HepG2 (cell line): ENCODE results near the gene ZDHHC11. TPM values are rescaled to one million over a fixed set of nuclear protein-coding genes. Genes with fewer than 3 reads are reported as not detected.

ENCODE experiments used
- BATF2 ChIP-seq: sonication (generic); formaldehyde crosslinking; IDR thresholded peaks from 2 replicates; pipeline ENCODE4 v1.8.0; 2022; ENCODE audit warnings: mild to moderate bottlenecking, missing genetic modification reagents, moderate library complexity
- BCL6 ChIP-seq: IDR thresholded peaks from 2 replicates; pipeline ENCODE4 v1.6.1; 2016; ENCODE audit warnings: missing genetic modification reagents, missing compliant biosample characterization
- BORCS8-MEF2B ChIP-seq: sonication (generic); formaldehyde crosslinking; IDR thresholded peaks from 2 replicates; pipeline ENCODE4 v1.8.0; 2022; ENCODE audit warnings: mild to moderate bottlenecking, missing genetic modification reagents
- BRD4 ChIP-seq: sonication (generic); formaldehyde crosslinking; IDR thresholded peaks from 2 replicates; pipeline ENCODE4 v1.4.0; 2020; ENCODE audit warnings: missing genetic modification reagents
- ETV5 ChIP-seq: IDR thresholded peaks from 2 replicates; pipeline ENCODE4 v1.6.1; 2018; ENCODE audit warnings: missing biosample characterization, missing genetic modification reagents, inconsistent platforms, borderline replicate concordance
- FOXA1 ChIP-seq, 2 experiments: fragments of 450-650 bp in 1 of 2; sonication (generic) in 1 of 2; formaldehyde crosslinking in 1 of 2; IDR thresholded peaks; 2 replicates each; pipeline versions ENCODE4 v1.4.0 to v1.6.1; 2016 to 2020; ENCODE audit warnings: missing genetic modification reagents in 1 of 2
- HCFC1 ChIP-seq: fragments of 150-350 bp; IDR thresholded peaks from 2 replicates; pipeline ENCODE4 v1.6.1; 2014; ENCODE audit warnings: low read depth, low read length
- HES4 ChIP-seq: sonication (generic); formaldehyde crosslinking; IDR thresholded peaks from 2 replicates; pipeline ENCODE4 v1.9.0; 2021; ENCODE audit warnings: mild to moderate bottlenecking, missing genetic modification reagents, borderline replicate concordance
- HNRNPL ChIP-seq: fragments of 200-400 bp; formaldehyde crosslinking; IDR thresholded peaks from 2 replicates; pipeline ENCODE4 v1.6.1; 2017; ENCODE audit warnings: mild to moderate bottlenecking, low read depth, low read length
- KMT2B ChIP-seq: IDR thresholded peaks from 2 replicates; pipeline ENCODE4 v1.6.1; 2016; ENCODE audit warnings: missing genetic modification reagents, missing compliant biosample characterization
- MED13 ChIP-seq: sonication (generic); formaldehyde crosslinking; IDR thresholded peaks from 2 replicates; pipeline ENCODE4 v1.5.0; 2020; ENCODE audit warnings: missing genetic modification reagents
- MZF1 ChIP-seq: sonication (generic); formaldehyde crosslinking; IDR thresholded peaks from 2 replicates; pipeline ENCODE4 v1.8.1; 2023; ENCODE audit warnings: mild to moderate bottlenecking, missing genetic modification reagents, borderline replicate concordance
- NR2F1 ChIP-seq, 2 experiments: fragments of 450-650 bp in 1 of 2; formaldehyde crosslinking in 1 of 2; IDR thresholded peaks; 2 replicates each; pipeline versions ENCODE4 v1.5.0 to v1.6.1; 2016 to 2020; ENCODE audit warnings: mild to moderate bottlenecking in 1 of 2, missing compliant biosample characterization in 1 of 2, missing genetic modification reagents in 1 of 2, moderate library complexity in 1 of 2
- NRL ChIP-seq: sonication (generic); formaldehyde crosslinking; IDR thresholded peaks from 2 replicates; pipeline ENCODE4 v1.5.0; 2020; ENCODE audit warnings: missing genetic modification reagents, mild to moderate bottlenecking, moderate library complexity, borderline replicate concordance
- SP2 ChIP-seq: sonication (generic); formaldehyde crosslinking; IDR thresholded peaks from 2 replicates; pipeline ENCODE4 v1.5.1; 2020; ENCODE audit warnings: mild to moderate bottlenecking, missing genetic modification reagents
- TBL1XR1 ChIP-seq: fragments of 150-350 bp; IDR thresholded peaks from 2 replicates; pipeline ENCODE4 v1.6.1; 2014; ENCODE audit warnings: borderline replicate concordance, low read length; ENCODE audit not compliant: partially characterized antibody
- TCF7 ChIP-seq: sonication (generic); IDR thresholded peaks from 2 replicates; pipeline ENCODE4 v1.6.1; 2016; ENCODE audit warnings: antibody characterized with exemption, low read depth
- XRCC5 ChIP-seq: fragments of 200-400 bp; formaldehyde crosslinking; optimal IDR thresholded peaks from 2 replicates; pipeline ENCODE3; 2017; ENCODE audit warnings: mild to moderate bottlenecking, low read length
- ZKSCAN5 ChIP-seq: sonication (generic); formaldehyde crosslinking; IDR thresholded peaks from 2 replicates; pipeline ENCODE4 v1.5.1; 2020; ENCODE audit warnings: mild to moderate bottlenecking, missing genetic modification reagents
- ZNF232 ChIP-seq: sonication (generic); formaldehyde crosslinking; IDR thresholded peaks from 2 replicates; pipeline ENCODE4 v1.4.0; 2020; ENCODE audit warnings: missing genetic modification reagents, borderline replicate concordance
- ZNF234 ChIP-seq: sonication (generic); formaldehyde crosslinking; conservative IDR thresholded peaks from 2 replicates; pipeline ENCODE4 v1.5.1; 2020; ENCODE audit warnings: mild to moderate bottlenecking, missing genetic modification reagents
- ZNF335 ChIP-seq: sonication (generic); formaldehyde crosslinking; IDR thresholded peaks from 2 replicates; pipeline ENCODE4 v1.4.0; 2020; ENCODE audit warnings: missing genetic modification reagents
- ZNF34 ChIP-seq: sonication (generic); formaldehyde crosslinking; IDR thresholded peaks from 2 replicates; pipeline ENCODE4 v1.4.0; 2020; ENCODE audit warnings: mild to moderate bottlenecking, missing genetic modification reagents, borderline replicate concordance
- ZNF343 ChIP-seq: sonication (generic); formaldehyde crosslinking; IDR thresholded peaks from 2 replicates; pipeline ENCODE4 v1.4.0; 2020; ENCODE audit warnings: mild to moderate bottlenecking, missing genetic modification reagents
- ZNF543 ChIP-seq: sonication (generic); formaldehyde crosslinking; IDR thresholded peaks from 2 replicates; pipeline ENCODE4 v1.4.0; 2020; ENCODE audit warnings: mild to moderate bottlenecking, missing genetic modification reagents
- ZNF615 ChIP-seq: sonication (generic); formaldehyde crosslinking; IDR thresholded peaks from 2 replicates; pipeline ENCODE4 v1.5.0; 2020; ENCODE audit warnings: mild to moderate bottlenecking, missing genetic modification reagents, borderline replicate concordance
- polyA plus RNA-seq, 8 experiments: library from polyadenylated mRNA; depleted of rRNA in 3 of 8; stranded (reverse) in 7 of 8; unstranded in 1 of 8; fragments of >200 nt; fragmentation: Illumina TruSeq in 4 of 8; extraction: Trizol in 4 of 8; gene quantifications; 2 replicates each; pipeline versions ENCODE4 v1.2.1 to v1.2.3, GENCODE V29; 2011 to 2016; ENCODE audit warnings: low read depth in 4 of 8, missing spikeins in 1 of 8, mixed read lengths in 1 of 8; ENCODE audit not compliant: insufficient read depth in 1 of 8
- total RNA-seq, 5 experiments: library from RNA; depleted of rRNA; stranded (reverse); fragments of >200 nt; fragmentation: Illumina TruSeq; extraction: Trizol; gene quantifications; 2 replicates each; pipeline ENCODE4 v1.2.3, GENCODE V29; 2016; ENCODE audit warnings: low read depth in 1 of 5
- TF ChIP-seq, protein P1 (sequence below): sonication (generic); formaldehyde crosslinking; IDR thresholded peaks from 2 replicates; pipeline ENCODE4 v1.5.1; 2020; ENCODE audit warnings: missing genetic modification reagents, mild to moderate bottlenecking, borderline replicate concordance
- TF ChIP-seq, protein P2 (sequence below): IDR thresholded peaks from 2 replicates; pipeline ENCODE4 v1.6.1; 2018; ENCODE audit warnings: missing genetic modification reagents, mild to moderate bottlenecking, missing compliant biosample characterization

ZDHHC11 gene
- total and polyA plus RNA-seq, 2 of the 13 experiments (the other 11 are each of a cell fraction or from before 2014, with no cell fraction given) = 2.1 to 4.0 TPM

DNA sequence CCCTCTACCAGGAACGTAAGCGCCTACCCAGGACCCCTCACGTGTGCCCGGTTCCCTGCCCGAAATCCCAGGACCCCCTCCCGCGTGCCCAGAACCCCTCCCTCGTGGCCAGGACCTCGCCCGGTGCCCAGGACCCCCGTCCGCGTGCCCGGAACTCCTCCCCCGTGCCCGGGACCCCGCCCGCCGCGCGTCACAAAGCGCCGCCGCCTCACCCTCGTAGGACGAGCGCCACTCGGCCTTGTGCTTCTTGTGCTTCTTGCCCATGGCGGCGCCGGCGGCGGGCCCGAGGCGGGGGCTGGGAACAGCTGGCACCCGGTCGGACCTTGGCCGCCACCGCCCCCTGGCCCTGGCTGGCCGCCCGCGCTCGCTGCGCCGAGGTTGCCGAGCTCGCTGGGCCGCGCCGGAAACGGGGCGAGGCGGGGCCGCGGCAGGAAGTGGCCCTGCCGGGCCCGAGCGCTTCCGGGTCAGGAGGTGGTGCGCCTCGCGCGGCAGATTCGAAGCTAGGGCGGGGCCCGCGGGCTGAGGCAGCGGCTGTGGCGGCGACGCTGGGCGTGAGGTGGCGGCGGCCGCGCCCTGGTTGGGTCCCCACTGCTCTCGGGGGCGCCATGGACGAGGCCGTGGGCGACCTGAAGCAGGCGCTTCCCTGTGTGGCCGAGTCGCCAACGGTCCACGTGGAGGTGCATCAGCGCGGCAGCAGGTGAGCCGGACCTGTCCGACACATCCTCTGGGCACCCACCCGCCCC is 41.8 kb upstream of the ZDHHC11 start, which contains the start of the genes BRD9 and TRIP13 (continued):
- TF ChIP-seq HNRNPL (no peak), ZKSCAN5 (no peak), ZNF34 (CRISPR knock-in tag) (0 out of 2 replicates have a peak, but pooled peaks have one; percentile 31), ZNF232 (CRISPR knock-in tag) (0 out of 2 replicates have a peak, but pooled peaks have one; percentile 13), XRCC5 (peak; percentile 24), BRD4 (CRISPR knock-in tag) (no peak), ZNF234 (CRISPR knock-in tag) (peak; percentile 72; the same call in 1 of the 2 replicates), TBL1XR1 (peak; percentile 35), BCL6 (CRISPR knock-in tag) (no peak; the same call in 1 of the 2 replicates), KMT2B (CRISPR knock-in tag) (peak; percentile 66; the same call in 1 of the 2 replicates), ZNF343 (CRISPR knock-in tag) (no peak), MED13 (CRISPR knock-in tag) (no peak; the same call in 1 of the 2 replicates), ZNF543 (CRISPR knock-in tag) (peak; percentile 61; the same call in 1 of the 2 replicates), HES4 (CRISPR knock-in tag) (peak; percentile 57; the same call in 1 of the 2 replicates), HCFC1 (peak; percentile 65), TCF7 (no peak; the same call in 1 of the 2 replicates), NRL (0 out of 2 replicates have a peak, but pooled peaks have one; percentile 4), FOXA1 (IDR thresholded peaks at IDR 0.05) (no peak), FOXA1 (CRISPR knock-in tag; IDR thresholded peaks at IDR 0.05) (no peak), NR2F1 (CRISPR knock-in tag; IDR thresholded peaks at IDR 0.05) (no peak), BORCS8-MEF2B (CRISPR knock-in tag) (peak; percentile 63), ZNF615 (CRISPR knock-in tag) (no peak), BATF2 (CRISPR knock-in tag) (peak; percentile 55), MZF1 (CRISPR knock-in tag) (no peak), ETV5 (CRISPR knock-in tag) (peak; percentile 55; the same call in 1 of the 2 replicates), SP2 (CRISPR knock-in tag) (peak; percentile 76), ZNF335 (CRISPR knock-in tag) (no peak)
- TF ChIP-seq, protein P1, sequence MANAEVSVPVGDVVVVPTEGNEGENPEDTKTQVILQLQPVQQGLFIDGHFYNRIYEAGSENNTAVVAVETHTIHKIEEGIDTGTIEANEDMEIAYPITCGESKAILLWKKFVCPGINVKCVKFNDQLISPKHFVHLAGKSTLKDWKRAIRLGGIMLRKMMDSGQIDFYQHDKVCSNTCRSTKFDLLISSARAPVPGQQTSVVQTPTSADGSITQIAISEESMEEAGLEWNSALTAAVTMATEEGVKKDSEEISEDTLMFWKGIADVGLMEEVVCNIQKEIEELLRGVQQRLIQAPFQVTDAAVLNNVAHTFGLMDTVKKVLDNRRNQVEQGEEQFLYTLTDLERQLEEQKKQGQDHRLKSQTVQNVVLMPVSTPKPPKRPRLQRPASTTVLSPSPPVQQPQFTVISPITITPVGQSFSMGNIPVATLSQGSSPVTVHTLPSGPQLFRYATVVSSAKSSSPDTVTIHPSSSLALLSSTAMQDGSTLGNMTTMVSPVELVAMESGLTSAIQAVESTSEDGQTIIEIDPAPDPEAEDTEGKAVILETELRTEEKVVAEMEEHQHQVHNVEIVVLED = peak; percentile 49; the same call in 1 of the 2 replicates
- TF ChIP-seq, protein P2, sequence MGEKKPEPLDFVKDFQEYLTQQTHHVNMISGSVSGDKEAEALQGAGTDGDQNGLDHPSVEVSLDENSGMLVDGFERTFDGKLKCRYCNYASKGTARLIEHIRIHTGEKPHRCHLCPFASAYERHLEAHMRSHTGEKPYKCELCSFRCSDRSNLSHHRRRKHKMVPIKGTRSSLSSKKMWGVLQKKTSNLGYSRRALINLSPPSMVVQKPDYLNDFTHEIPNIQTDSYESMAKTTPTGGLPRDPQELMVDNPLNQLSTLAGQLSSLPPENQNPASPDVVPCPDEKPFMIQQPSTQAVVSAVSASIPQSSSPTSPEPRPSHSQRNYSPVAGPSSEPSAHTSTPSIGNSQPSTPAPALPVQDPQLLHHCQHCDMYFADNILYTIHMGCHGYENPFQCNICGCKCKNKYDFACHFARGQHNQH = peak; percentile 28; the same call in 1 of the 2 replicates
